HG03378 (cell line): ENCODE results near the gene TRIM72.
"Not testable (repeated sequence)": the region's sequence is repeated elsewhere in the genome, so short reads cannot be mapped to it uniquely, and the experiment has no call there.

Experiments used
- ATAC-seq: cut with Tn5 transposase; IDR thresholded peaks from one replicate; pipeline ENCODE4 v1.9.1; 2021; ENCODE audit warnings: mild to moderate bottlenecking, moderate library complexity; ENCODE audit not compliant: unreplicated experiment

The TRIM72 gene

GRCh38 chr16:31250782-31251384 lies 37.0 kb downstream of the TRIM72 start:
- ATAC-seq, result no peak

DNA sequence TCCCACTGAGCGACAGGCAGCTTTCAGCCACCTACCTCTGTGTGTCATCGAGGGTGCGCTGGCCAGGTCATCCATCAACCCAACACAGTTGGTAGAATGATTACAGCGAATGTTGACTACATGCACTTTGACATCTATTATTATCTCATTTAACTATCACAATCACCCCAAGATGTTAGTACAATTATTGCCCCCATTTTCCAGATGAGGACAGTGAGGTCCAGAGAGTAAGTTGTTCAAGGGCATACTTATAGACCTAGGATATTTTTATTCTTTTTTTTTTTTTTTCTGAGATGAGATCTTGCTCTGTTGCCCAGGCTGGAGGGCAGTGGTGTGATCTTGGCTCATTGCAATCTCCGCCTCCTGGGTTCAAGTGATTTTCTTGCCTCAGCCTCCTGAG lies 37.5 kb downstream of the TRIM72 start:
- ATAC-seq, result no peak

DNA sequence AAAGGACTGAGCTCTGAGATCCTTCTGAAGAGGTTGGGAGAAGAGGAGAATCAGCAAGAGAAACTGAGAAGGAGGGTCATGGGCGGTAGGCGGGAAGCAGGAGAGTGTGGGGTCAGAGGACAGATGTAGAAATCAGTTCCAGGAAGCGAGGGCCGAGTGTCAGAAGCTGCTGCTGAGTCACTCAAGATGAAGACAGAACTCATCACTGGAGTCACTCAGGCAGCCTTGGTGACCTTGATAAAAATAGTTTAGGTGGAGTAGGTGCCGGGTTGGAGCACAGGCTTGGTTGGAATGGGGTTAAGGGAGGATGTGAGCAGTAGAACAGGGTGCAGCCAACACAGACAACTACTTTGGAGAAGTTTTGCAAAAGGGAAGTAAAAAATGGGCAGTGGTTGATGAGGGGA lies 39.7 kb downstream of the TRIM72 start:
- ATAC-seq, result no peak

DNA sequence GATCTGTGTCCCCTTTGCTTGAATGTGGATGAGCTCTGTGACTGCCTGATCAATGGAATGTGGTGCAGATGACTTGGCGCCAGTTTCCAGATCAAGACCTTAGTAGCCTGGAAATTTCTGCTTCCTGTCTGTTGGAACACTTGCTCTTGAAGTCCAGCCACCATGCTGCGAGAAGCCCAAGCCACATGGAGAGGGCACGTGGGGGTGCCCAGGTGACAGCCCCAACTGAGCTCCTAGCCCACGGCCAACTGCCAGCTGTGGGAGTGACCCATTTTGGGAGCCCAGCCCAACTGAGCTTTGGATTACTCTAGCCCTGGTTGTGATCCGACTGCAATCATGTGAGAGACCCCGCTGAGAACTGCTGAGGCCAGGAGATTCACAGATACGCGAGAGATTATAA lies 42.5 kb downstream of the TRIM72 start:
- ATAC-seq, result no peak

DNA sequence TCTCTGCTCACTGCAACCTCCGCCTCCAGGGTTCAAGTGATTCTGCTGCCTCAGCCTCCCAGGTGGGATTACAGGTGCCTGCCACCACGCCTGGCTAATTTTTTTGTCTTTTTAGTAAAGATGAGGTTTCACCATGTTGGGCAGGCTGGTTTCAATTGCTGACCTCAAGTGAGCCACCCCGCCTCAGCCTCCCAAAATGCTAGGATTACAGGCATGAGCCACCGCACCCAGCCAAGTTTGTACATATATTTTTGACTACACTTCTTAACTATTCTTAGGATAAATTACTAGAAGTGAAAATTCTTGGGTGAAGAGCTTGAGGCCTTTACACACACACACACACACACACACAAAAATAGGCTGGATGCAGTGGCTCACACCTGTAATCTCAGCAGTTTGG lies 44.4 kb downstream of the TRIM72 start:
- no peak for ATAC-seq

- no peak for ATAC-seq
Measured at GRCh38 chr16:31260136-31260931, 46.4 kb downstream of the TRIM72 start.

DNA sequence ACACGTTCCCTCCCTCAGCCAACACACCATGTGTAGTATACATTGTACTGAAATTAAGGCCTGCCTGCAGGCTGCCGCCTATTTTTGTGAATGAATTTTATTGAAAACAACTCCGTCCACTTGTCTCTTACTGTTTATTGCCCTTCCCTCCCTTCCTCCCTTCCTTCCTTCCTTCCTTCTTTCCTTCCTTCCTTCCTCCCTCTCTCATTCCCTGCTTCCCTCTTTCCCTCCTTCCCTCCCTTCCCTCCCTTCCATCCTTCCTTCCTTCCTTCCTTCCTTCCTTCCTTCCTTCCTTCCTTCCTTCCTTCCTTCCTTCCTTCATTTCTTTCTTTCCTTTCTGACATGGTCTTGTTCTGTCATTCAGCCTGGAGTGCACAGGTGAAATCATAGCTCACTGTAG lies 48.2 kb downstream of the TRIM72 start:
- ATAC-seq, result no peak

DNA sequence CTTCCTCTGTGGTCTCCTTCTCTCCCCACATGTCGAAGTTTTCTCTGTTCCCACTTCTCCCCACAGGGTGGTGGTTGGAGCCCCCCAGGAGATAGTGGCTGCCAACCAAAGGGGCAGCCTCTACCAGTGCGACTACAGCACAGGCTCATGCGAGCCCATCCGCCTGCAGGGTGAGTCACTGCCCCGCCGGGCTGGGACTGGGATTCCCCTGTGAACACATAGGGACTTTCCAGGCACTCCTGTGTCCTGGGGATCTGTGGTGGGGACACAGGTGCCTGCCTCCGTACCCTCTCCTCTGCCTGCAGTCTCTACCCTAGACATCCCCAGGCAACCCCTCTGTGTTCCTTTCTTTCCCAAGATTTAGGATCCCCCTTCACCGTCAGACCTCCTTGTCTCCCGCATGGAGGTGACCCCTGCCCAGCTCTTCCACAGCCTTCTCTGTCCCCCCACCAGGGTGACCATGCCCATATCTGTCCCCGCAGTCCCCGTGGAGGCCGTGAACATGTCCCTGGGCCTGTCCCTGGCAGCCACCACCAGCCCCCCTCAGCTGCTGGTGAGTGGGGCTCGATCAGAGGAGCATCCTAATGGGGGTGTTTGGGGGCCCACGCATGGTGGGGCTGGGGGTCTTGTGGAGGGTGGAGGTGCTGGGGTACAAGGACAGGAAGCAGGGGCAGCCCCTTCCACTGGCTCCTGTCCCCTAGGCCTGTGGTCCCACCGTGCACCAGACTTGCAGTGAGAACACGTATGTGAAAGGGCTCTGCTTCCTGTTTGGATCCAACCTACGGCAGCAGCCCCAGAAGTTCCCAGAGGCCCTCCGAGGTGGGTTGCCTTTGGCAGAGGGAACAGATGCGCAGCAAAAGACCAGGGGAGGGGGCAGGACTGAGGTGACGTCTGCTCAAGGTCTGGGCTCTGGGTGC lies 51.7 kb downstream of the TRIM72 start:
- peak; percentile 89 for ATAC-seq

GRCh38 chr16:31267332-31268032 lies 53.6 kb downstream of the TRIM72 start:
- ATAC-seq, result no peak

DNA sequence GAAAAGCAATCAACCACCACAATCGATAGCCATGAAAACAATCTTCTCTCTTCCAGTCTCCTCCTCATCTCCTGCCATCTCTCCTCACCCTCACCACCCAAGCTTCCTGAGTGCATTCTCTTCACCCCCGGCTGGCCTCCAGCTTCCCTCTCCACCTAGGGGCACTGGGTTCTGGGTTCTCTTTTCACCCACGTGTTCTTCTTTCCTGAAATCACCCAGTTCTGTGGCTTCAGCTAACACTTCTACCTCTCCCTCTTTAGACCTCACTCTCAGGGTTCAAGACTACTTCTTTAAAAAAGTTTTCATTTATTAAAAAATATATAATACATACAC lies 54.1 kb downstream of the TRIM72 start:
- ATAC-seq, result no peak

GRCh38 chr16:31268891-31269290 lies 55.0 kb downstream of the TRIM72 start:
- no peak for ATAC-seq

DNA sequence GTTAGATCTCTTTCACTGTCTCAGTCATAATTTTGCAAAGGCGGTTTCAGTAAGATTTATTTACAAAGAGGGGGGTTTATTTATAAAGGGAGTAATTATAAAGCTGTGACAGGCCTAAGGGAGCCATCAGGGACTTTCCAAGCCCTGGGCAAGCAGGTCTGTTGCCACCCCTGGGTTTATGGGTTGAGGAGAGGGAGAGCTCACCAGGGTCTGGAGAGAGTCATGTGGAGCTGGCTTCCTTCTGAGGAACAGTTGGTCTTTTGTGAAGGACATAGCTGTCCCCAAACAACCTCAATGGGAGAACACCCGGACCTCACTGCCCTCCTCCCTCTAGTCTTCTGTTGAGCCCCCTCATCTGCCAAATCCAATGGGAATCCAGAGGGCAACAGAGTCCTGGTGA lies 55.6 kb downstream of the TRIM72 start:
- no peak for ATAC-seq

- ATAC-seq, result not testable (repeated sequence)
Measured at GRCh38 chr16:31269973-31270372, 56.1 kb downstream of the TRIM72 start.

DNA sequence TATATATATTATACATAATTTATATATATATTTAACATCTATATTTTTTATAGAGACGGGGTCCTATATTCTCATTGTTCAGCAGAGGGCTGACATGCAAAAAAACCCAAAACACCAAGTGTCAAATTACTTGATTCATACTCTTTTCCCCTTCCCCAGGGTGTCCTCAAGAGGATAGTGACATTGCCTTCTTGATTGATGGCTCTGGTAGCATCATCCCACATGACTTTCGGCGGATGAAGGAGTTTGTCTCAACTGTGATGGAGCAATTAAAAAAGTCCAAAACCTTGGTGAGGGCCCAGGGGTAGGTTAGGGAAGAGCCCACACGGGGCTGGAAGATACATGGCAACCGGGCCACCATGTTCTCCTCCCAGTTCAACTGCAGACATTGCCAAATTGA lies 56.9 kb downstream of the TRIM72 start:
- ATAC-seq, result no peak

GRCh38 chr16:31271621-31272190 lies 57.8 kb downstream of the TRIM72 start:
- no peak for ATAC-seq

DNA sequence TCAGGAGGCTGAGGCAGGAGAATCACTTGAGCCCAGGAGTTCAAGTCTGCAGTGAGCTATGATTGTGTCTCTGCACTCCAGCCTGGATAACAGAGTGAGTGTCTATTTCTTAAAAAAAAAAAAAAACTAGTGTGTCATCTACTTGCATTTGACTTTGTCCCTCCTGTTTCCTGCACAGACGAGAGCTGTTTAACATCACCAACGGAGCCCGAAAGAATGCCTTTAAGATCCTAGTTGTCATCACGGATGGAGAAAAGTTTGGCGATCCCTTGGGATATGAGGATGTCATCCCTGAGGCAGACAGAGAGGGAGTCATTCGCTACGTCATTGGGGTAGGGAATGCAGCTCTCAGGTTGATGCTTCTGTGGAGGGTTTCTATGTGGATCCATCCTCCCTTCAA lies 59.3 kb downstream of the TRIM72 start:
- ATAC-seq, result no peak

DNA sequence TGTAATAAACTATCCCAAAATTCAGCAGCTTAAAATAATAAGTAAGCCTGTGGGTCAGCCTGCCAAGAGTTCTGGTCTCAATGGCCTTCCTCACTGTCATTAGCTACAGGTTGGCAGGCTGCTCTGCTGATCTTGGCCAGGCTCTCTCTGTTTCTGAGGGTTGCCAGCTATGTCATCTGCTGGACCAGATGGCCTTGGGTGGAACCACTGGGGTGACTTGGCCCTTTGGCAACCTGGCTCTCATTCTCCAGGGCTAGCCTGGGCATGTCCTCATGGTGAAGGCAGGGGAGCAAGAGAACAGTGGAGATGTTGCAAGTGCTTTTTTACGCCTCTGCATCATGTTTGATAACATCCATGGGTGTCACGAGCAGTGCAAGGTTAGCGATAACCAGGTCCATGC lies 59.8 kb downstream of the TRIM72 start:
- ATAC-seq, result no peak

GRCh38 chr16:31274831-31275816 lies 61.2 kb downstream of the TRIM72 start:
- no peak for ATAC-seq

DNA sequence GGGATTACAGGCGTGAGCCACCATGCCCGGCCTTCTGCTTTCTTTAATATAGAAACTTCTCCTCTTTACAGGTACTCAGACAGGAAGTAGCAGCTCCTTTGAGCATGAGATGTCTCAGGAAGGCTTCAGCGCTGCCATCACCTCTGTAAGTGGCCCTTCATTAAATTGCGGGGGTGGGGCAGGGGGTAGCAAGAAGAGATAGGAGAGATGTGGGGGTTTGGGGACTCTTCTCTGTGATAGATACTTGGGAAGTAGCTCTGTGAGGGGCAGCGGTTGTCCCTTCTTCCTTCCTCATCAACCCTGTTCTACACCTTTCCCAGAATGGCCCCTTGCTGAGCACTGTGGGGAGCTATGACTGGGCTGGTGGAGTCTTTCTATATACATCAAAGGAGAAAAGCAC lies 62.7 kb downstream of the TRIM72 start:
- no peak for ATAC-seq
